Measurements from ENCODE around the gene GRIK3.

DNA sequence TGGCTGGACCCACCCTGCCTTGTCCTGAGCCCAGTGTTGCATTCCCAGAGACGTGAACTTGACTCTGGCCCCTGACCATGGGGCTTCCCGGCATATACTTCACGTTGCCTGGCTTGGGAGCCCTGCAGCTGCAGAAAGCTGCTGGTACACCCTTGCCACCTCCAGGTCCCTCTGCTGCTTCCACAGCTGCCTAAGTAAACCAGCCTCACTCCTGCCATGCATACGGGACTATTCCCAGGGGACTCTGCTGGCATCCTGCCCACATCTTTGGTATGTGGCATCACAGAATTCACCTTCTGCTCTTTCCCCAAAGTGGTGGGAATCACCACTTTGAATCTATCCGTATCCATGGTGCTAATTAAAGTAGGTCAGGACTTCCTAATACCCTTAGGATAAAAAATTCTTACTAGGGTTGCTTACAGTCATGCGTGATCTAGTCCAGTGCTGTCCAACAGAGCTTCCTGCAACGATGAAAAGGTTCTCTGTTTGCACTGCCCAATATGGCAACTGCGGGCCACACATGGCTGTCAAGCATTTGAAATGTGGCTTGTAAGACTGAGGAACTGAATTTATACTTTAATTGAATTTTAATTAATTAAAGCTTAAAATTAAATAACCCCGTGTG, 203.0 kb downstream of the GRIK3 start:
- TF ChIP-seq EZH2phosphoT487 (IDR thresholded peaks at IDR 0.05; ENCODE audit: borderline replicate concordance, low read length) (no peak), CTCF (IDR thresholded peaks at IDR 0.05; ENCODE audit: low read depth, low read length, poor library complexity, severe bottlenecking) (no peak)

Measured in DOHH2 (cell line).